HEK293T (cell line): Measurements from ENCODE around the gene EML5.

ENCODE experiments used
- BHLHE40 ChIP-seq: fragments of 450-650 bp; IDR thresholded peaks from 2 replicates; pipeline ENCODE4 v1.6.1; 2016; ENCODE audit warnings: mild to moderate bottlenecking, moderate library complexity, borderline replicate concordance
- CTBP1 ChIP-seq: fragments of 450-650 bp; IDR thresholded peaks from 2 replicates; pipeline ENCODE4 v1.6.1; 2016; ENCODE audit warnings: borderline replicate concordance
- ELF4 ChIP-seq: fragments of 450-650 bp; IDR thresholded peaks from 2 replicates; pipeline ENCODE4 v1.6.1; 2017; ENCODE audit warnings: antibody characterized with exemption
- FOXK2 ChIP-seq: fragments of 450-650 bp; IDR thresholded peaks from 2 replicates; pipeline ENCODE4 v1.6.1; 2016; ENCODE audit warnings: mild to moderate bottlenecking
- FOXM1 ChIP-seq: fragments of 450-650 bp; IDR thresholded peaks from 2 replicates; pipeline ENCODE4 v1.6.1; 2017; ENCODE audit warnings: mild to moderate bottlenecking, borderline replicate concordance
- SP1 ChIP-seq: fragments of 450-650 bp; IDR thresholded peaks from 2 replicates; pipeline ENCODE4 v1.6.1; 2017
- SUZ12 ChIP-seq: fragments of 450-650 bp; IDR thresholded peaks from 2 replicates; pipeline ENCODE4 v1.6.1; 2016; ENCODE audit warnings: mild to moderate bottlenecking

DNA sequence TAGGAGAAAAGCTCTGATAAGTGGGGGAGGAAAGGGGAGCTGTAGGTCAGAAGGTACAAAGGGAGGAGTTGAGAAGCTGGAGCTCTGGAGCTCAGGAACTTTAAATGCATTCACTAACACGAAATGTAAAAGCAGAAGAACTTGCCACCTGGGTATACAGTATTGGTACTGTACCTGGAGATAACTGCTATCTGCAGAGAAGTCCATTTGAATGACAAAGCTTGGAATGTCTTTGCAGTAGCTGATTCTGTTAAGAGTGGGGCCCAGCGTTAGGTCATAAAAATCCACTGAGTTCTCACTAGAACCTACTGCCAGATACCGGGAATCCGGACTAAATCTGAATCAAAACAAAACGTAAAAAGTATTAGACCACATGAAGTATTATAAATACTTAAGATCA is 174.3 kb downstream of the EML5 start:
- no peak for TF ChIP-seq SP1
- TF ChIP-seq ELF4, result no peak
- TF ChIP-seq FOXM1, result no peak
- TF ChIP-seq SUZ12, result no peak
- no peak for TF ChIP-seq CTBP1
- no peak for TF ChIP-seq FOXK2
- no peak for TF ChIP-seq BHLHE40
